ENCODE data around the gene CEP89.
"Not testable (repeated sequence)": the region's sequence is repeated elsewhere in the genome, so short reads cannot be mapped to it uniquely, and the experiment has no call there.

Gene CEP89

DNA sequence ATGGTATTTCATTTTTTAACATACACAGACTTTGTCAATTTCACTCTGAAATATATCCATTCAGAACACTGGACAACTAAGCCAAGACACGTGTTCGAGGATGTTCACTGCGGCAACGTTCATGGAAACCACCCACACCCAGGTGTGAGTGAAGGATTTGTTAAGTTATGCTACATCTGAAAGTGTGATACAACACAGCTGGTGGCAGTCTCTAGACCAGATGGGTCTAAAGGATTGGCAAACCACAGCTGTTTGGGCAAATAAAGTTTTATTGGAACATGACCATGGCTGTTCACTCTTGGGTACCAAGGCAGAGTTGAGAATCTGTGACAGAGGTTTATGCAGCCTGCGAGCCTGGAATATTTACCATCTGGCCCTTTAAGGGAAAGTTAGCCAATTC lies 114.2 kb downstream of the CEP89 start:
- Histone ChIP-seq H3K9ac (ENCODE audit: low read length) (no peak overlapping the region), H3K27ac (ENCODE audit: low read depth, low read length) (no peak overlapping the region), H3K27me3 (ENCODE audit: control insufficient read depth in 1 of 2, insufficient read depth in 2 of 2, low read length in 2 of 2) (no peaks in the 10 kb centered on the region), H3K4me3 (ENCODE audit: low read depth in 1 of 2, low read length in 2 of 2) (no peak overlapping the region), H3K4me1 (ENCODE audit: insufficient read depth, low read length) (no peaks in the 10 kb centered on the region), H3K36me3 (ENCODE audit: insufficient read depth, low read length) (no peaks in the 10 kb centered on the region), H3K9me3 (ENCODE audit: low read length) (no peaks in the 10 kb centered on the region)

DNA sequence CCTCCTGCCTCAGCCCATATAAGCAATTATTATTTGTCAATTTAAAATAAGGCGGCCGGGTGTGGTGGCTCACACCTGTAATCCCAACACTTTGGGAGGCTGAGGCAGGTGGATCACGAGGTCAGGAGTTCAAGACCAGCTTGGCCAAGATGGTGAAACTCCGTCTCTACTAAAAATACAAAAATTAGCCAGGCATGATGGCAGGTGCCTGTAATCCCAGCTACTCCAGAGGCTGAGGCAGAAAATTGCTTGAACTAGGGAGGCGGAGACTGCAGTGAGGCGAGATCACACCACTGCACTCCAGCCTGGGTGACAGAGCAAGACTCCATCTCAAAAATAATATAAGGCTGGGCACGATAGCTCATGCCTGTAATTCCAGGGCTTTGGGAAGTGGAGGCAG lies 114.9 kb downstream of the CEP89 start:
- not testable (repeated sequence) for H3K9ac ChIP-seq (ENCODE audit: low read length); H3K4me1 ChIP-seq (ENCODE audit: insufficient read depth, low read length)

DNA sequence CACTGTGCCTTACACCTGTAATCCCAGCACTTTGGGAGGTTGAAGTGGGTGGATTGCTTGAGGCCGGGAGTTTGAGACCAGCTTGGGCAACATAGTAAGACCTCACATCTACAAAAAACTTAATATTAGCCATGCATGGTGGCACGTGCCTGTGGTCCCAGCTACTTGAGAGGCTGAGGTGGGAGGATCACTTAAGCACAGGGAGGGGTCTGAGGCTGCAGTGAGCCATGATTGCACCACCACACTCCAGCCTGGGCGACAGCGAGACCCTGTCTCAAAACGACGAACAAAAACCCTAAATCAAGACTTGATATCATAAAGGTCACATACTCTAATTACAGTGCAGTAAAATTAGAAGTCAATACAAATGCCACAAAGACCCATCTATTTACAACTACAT lies 119.5 kb downstream of the CEP89 start:
- H3K27me3 ChIP-seq (ENCODE audit: control insufficient read depth in 1 of 2, insufficient read depth in 2 of 2, low read length in 2 of 2) = no peaks in the 10 kb centered on the region
- no peaks in the 10 kb centered on the region for H3K4me1 ChIP-seq (ENCODE audit: insufficient read depth, low read length)
- H3K9me3 ChIP-seq (ENCODE audit: low read length) = no peaks in the 10 kb centered on the region
- no peak overlapping the region for H3K4me3 ChIP-seq (ENCODE audit: low read depth in 1 of 2, low read length in 2 of 2)
- no peaks in the 10 kb centered on the region for H3K36me3 ChIP-seq (ENCODE audit: insufficient read depth, low read length)
- H3K27ac ChIP-seq (ENCODE audit: low read depth, low read length) = no peak overlapping the region
- H3K9ac ChIP-seq (ENCODE audit: low read length) = no peak overlapping the region

More for the DNA sequence above, 114.9 kb downstream of the CEP89 start:
- H3K27me3 ChIP-seq (ENCODE audit: control insufficient read depth in 1 of 2, insufficient read depth in 2 of 2, low read length in 2 of 2); H3K27ac ChIP-seq (ENCODE audit: low read depth, low read length); H3K9me3 ChIP-seq (ENCODE audit: low read length); H3K36me3 ChIP-seq (ENCODE audit: insufficient read depth, low read length); H3K4me3 ChIP-seq (ENCODE audit: low read depth in 1 of 2, low read length in 2 of 2): not testable (repeated sequence)

DNA sequence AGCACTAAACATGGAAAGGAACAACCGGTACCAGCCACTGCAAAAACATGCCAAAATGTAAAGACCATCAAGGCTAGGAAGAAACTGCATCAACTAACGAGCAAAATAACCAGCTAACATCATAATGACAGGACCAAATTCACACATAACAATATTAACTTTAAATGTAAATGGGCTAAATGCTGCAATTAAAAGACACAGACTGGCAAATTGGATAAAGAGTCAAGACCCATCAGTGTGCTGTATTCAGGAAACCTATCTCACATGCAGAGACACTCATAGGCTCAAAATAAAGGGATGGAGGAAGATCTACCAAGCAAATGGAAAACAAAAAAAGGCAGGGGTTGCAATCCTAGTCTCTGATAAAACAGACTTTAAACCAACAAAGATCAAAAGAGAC lies 123.7 kb downstream of the CEP89 start:
- H3K4me3 ChIP-seq (ENCODE audit: low read depth in 1 of 2, low read length in 2 of 2); H3K9me3 ChIP-seq (ENCODE audit: low read length); H3K4me1 ChIP-seq (ENCODE audit: insufficient read depth, low read length); H3K9ac ChIP-seq (ENCODE audit: low read length); H3K27me3 ChIP-seq (ENCODE audit: control insufficient read depth in 1 of 2, insufficient read depth in 2 of 2, low read length in 2 of 2); H3K36me3 ChIP-seq (ENCODE audit: insufficient read depth, low read length); H3K27ac ChIP-seq (ENCODE audit: low read depth, low read length): not testable (repeated sequence)

DNA sequence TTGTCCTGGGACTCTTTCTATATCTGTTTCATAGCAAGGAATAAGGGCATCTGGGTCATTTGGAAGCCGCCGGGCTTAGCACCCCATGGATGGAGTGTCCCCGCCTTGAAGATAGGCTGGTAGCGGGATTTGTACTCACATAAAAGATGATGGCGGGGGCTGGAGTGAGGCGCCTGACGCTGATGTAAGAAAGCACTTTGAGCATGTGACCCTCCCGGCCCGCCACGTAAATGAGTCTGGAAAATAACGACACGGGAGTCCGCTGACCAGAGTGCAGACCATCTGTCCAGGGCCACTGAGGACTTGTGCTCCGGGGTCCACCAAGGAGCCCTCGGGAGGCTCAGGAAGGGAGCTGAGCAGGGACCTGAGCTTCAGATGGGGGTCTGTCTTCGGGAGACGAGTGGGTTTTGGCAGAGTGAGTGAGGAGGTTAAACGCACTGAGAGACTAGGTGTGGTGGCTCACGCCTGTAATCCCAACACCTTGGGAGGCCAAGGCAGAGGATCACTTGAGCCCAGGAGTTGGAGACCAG lies 128.0 kb downstream of the CEP89 start:
- Histone ChIP-seq H3K27me3 (ENCODE audit: control insufficient read depth in 1 of 2, insufficient read depth in 2 of 2, low read length in 2 of 2) (no peaks in the 10 kb centered on the region), H3K9me3 (ENCODE audit: low read length) (no peaks in the 10 kb centered on the region), H3K4me1 (ENCODE audit: insufficient read depth, low read length) (no peaks in the 10 kb centered on the region), H3K9ac (ENCODE audit: low read length) (no peak overlapping the region), H3K4me3 (ENCODE audit: low read depth in 1 of 2, low read length in 2 of 2) (no peak overlapping the region), H3K36me3 (ENCODE audit: insufficient read depth, low read length) (no peaks in the 10 kb centered on the region), H3K27ac (ENCODE audit: low read depth, low read length) (no peak overlapping the region)

DNA sequence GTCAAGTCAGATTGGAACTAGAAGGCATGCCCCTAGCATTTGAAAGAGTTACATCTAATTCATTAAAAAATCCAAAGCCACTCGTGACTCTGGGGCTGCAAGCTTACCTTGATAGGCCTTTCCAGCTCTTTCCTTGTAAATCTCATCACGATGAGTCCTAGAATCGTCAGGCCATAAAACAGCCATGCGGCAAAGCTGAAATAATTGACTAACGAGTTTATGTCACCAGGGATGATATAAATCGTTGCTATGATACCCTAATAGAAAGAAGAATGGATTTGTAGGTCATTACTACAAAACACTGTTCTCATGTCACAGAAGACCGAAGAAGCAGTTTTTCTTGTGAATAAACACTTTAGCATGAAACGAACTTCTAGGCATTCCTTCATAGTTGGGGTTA lies 129.7 kb downstream of the CEP89 start:
- H3K4me1 ChIP-seq (ENCODE audit: insufficient read depth, low read length) = no peaks in the 10 kb centered on the region
- H3K9ac ChIP-seq (ENCODE audit: low read length) = no peak overlapping the region
- H3K27ac ChIP-seq (ENCODE audit: low read depth, low read length) = no peak overlapping the region
- no peaks in the 10 kb centered on the region for H3K27me3 ChIP-seq (ENCODE audit: control insufficient read depth in 1 of 2, insufficient read depth in 2 of 2, low read length in 2 of 2)
- no peak overlapping the region for H3K4me3 ChIP-seq (ENCODE audit: low read depth in 1 of 2, low read length in 2 of 2)
- no peaks in the 10 kb centered on the region for H3K9me3 ChIP-seq (ENCODE audit: low read length)
- H3K36me3 ChIP-seq (ENCODE audit: insufficient read depth, low read length) = no peaks in the 10 kb centered on the region

DNA sequence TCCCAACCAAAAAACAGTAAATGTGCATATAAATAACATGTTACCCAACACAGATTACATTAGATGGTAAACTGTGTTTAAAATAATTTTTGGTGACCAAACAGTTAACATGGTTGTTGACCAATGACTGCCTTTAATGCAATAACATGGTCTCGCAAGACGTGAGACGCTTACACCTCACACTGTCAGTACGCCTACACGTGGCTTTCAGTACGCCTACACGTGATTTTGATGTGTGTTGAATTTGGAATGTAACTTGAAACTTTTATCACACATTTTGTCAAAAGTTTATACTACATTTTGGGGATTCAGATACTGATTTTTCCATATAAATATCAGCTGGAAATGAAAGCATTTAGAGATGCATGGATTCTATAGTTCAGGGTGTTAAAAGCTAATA lies 134.2 kb downstream of the CEP89 start:
- no peaks in the 10 kb centered on the region for H3K27me3 ChIP-seq (ENCODE audit: control insufficient read depth in 1 of 2, insufficient read depth in 2 of 2, low read length in 2 of 2)
- no peaks in the 10 kb centered on the region for H3K9me3 ChIP-seq (ENCODE audit: low read length)
- no peak overlapping the region for H3K4me3 ChIP-seq (ENCODE audit: low read depth in 1 of 2, low read length in 2 of 2)
- no peak overlapping the region for H3K9ac ChIP-seq (ENCODE audit: low read length)
- no peaks in the 10 kb centered on the region for H3K4me1 ChIP-seq (ENCODE audit: insufficient read depth, low read length)
- H3K27ac ChIP-seq (ENCODE audit: low read depth, low read length) = no peak overlapping the region
- H3K36me3 ChIP-seq (ENCODE audit: insufficient read depth, low read length) = no peaks in the 10 kb centered on the region

DNA sequence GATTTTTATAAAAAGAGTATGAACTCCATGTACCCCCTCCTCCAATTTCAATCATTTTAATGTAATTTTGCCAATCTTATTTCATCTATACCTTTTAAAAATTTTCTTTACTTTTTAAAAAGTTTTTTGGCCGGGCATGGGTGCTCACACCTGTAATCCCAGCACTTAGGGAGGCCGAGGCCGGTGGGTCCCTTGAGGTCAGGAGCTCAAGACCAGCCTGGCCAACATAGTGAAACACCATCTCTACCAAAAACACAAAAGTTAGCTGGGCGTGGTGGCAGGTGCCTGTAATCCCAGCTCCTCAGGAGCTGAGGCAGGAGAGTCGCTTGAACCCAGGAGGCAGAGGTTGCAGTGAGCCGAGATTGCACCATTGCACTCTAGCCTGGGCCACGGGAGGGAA lies 138.4 kb downstream of the CEP89 start:
- H3K4me3 ChIP-seq (ENCODE audit: low read depth in 1 of 2, low read length in 2 of 2); H3K27me3 ChIP-seq (ENCODE audit: control insufficient read depth in 1 of 2, insufficient read depth in 2 of 2, low read length in 2 of 2); H3K9ac ChIP-seq (ENCODE audit: low read length); H3K27ac ChIP-seq (ENCODE audit: low read depth, low read length); H3K4me1 ChIP-seq (ENCODE audit: insufficient read depth, low read length); H3K9me3 ChIP-seq (ENCODE audit: low read length); H3K36me3 ChIP-seq (ENCODE audit: insufficient read depth, low read length): not testable (repeated sequence)

DNA sequence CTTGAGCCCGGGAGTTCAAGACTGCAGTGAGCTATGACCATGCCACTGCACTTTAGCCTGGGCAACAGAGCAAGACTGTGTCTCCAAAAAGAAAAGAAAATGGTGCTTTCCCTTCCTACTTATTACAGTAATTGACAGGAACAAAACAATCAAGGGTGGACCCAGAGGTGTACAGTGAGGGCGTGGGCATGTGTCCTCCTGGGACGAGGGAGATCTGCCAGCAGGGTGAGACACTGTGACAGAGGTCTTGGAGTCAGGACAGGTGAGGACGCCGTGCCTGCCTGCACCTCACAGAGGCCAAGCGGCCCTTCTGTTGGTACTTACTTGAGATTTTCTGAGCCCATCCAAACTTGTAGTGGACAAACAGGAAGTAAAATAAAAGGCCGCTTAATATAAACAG lies 138.9 kb downstream of the CEP89 start:
- not testable (repeated sequence) for H3K4me3 ChIP-seq (ENCODE audit: low read depth in 1 of 2, low read length in 2 of 2); H3K27ac ChIP-seq (ENCODE audit: low read depth, low read length); H3K4me1 ChIP-seq (ENCODE audit: insufficient read depth, low read length); H3K36me3 ChIP-seq (ENCODE audit: insufficient read depth, low read length); H3K9ac ChIP-seq (ENCODE audit: low read length); H3K27me3 ChIP-seq (ENCODE audit: control insufficient read depth in 1 of 2, insufficient read depth in 2 of 2, low read length in 2 of 2); H3K9me3 ChIP-seq (ENCODE audit: low read length)

DNA sequence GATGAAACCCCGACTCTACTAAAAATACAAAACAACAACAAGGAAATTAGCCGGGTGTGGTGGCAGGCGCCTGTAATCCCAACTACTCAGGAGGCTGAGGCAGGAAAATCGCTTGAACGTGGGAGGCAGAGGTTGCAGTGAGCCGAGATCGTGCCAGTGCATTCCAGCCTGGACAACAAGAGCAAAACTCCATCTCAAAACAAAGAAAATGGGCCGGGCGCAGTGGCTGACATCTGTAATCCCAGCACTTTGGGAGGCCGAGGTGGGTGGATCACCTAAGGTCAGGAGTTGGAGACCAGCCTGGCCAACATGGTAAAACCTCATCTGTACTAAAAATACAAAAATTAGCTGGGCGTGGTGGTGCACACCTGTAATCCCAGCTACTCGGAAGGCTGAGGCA lies 139.7 kb downstream of the CEP89 start:
- H3K27me3 ChIP-seq (ENCODE audit: control insufficient read depth in 1 of 2, insufficient read depth in 2 of 2, low read length in 2 of 2); H3K9ac ChIP-seq (ENCODE audit: low read length); H3K9me3 ChIP-seq (ENCODE audit: low read length); H3K36me3 ChIP-seq (ENCODE audit: insufficient read depth, low read length); H3K4me3 ChIP-seq (ENCODE audit: low read depth in 1 of 2, low read length in 2 of 2); H3K4me1 ChIP-seq (ENCODE audit: insufficient read depth, low read length); H3K27ac ChIP-seq (ENCODE audit: low read depth, low read length): not testable (repeated sequence)

DNA sequence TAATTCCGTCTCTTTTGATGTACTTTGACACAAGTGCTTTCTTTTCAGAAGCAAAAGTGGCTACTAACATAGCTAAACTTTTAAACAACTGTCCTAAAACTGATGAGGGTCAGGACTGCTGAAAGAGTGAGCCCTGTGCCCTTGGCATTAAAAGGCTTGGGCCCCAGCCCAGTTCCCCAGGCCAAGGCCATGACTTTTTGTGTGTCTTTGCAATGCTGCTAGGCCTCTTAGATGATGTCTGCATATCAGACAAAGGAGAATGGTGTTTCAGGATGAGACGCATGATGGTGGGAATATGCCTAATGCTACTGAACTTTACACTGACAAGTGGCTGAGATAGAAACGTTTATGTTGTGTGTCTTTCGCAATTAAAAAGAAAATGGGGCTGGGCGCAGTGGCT lies 140.1 kb downstream of the CEP89 start:
- Histone ChIP-seq H3K9me3 (ENCODE audit: low read length) (no peaks in the 10 kb centered on the region), H3K36me3 (ENCODE audit: insufficient read depth, low read length) (no peaks in the 10 kb centered on the region), H3K9ac (ENCODE audit: low read length) (no peak overlapping the region), H3K4me3 (ENCODE audit: low read depth in 1 of 2, low read length in 2 of 2) (no peak overlapping the region), H3K27ac (ENCODE audit: low read depth, low read length) (no peak overlapping the region), H3K27me3 (ENCODE audit: control insufficient read depth in 1 of 2, insufficient read depth in 2 of 2, low read length in 2 of 2) (no peaks in the 10 kb centered on the region), H3K4me1 (ENCODE audit: insufficient read depth, low read length) (no peaks in the 10 kb centered on the region)

DNA sequence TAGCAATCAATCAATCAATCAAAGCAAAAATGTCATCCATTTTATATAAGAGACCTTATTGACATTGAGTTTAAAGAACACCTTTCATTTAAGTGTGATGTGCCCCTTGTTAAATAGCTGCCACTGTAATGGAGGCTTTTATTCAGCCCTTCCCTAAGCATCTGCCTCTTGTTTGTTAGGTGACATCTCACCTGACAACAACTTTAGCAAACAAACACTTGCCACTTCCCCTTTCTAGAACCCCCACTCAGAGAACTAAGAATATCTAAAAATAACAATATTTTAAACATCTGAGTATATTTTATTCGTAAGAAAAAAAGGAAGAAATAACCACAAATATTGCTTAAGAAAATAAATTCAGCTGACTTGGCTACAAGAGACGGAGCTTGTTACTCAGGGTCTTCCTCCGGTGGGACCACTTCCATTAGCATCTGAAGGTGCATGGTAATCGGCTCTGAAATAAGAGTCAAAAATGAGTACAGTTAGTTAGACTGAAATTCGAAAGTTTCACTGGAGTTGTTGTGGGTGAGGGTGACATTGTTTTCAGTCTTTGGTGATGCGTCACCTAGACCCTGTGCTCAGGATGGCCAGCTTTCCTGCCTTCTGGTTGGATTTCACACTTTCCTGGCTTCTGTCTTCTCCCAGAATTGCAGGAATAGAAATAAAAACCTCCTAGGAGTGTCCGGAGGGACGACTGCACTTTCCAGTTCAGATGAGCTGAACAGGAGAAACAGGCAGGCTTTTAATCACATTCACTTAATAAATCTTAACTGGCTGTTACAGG lies 141.3 kb downstream of the CEP89 start:
- Histone ChIP-seq H3K27ac (ENCODE audit: low read depth, low read length) (no peak overlapping the region), H3K9ac (ENCODE audit: low read length) (no peak overlapping the region), H3K9me3 (ENCODE audit: low read length) (no peaks in the 10 kb centered on the region), H3K4me3 (ENCODE audit: low read depth in 1 of 2, low read length in 2 of 2) (no peak overlapping the region), H3K4me1 (ENCODE audit: insufficient read depth, low read length) (no peaks in the 10 kb centered on the region), H3K27me3 (ENCODE audit: control insufficient read depth in 1 of 2, insufficient read depth in 2 of 2, low read length in 2 of 2) (no peaks in the 10 kb centered on the region), H3K36me3 (ENCODE audit: insufficient read depth, low read length) (no peaks in the 10 kb centered on the region)
